NCI-H748 (cell line): Measurements from ENCODE around the gene FHOD3.

Experiments used
- DNase-seq: peaks from one replicate; lab custom pipeline; 2025; ENCODE audit not compliant: unreplicated experiment; lab: John Stamatoyannopoulos, UW

Gene FHOD3

DNA sequence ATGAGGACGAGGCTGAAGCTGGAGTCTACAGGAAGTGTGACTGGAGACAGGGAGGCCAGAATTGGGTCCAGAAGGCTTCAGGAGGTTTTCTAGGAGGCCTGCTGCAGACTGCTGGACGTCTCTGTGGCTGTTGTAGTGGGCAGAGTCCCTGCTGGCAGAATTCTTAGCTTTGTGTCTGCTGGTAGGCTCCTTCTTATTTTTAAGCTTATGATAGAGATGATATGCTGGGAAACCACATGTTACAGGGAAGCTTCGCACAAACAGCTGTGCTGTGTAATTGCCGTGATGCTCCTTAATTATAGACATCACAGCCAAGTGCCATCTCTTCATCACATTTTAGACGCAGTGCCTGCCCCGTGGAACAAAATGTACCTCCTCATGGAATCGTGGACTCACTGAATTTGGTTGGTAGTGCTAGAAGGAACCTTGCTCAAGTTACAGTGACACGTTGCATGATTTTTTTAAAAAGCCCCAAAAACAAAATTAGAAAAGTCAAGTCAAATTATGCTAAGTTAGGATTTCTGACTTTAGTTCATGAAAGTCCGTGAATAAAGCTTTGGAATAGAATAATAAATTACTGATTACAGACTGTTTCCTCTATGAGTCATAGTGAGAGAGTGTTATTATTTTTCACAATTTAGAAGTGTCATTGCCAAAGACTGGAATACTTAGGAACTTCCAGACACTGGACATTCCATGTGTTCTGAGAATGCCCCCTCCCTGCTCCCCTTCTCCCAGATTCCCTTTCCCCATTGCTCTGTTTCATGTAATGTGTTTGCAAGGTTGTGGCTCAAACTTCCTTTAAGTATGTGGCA lies 144.1 kb downstream of the FHOD3 start:
- no peak for DNase-seq

DNA sequence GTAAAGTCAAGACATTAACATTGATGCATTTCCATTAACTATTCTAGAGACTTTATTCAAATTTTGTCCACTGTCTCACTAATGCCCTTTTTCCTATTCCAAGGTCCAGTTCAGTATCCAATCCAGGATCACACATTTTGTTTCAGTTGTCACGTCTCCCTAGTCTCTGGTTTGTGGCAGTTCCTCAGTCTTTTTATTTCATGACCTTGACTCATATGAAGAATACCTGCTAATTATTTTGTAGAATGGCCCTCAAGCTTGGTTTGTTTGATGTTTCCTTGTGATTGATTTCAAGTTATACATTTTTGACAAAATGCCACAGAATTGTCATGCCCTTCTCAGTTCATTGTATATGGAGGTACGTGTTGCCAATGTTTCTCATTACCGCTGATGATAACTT lies 145.2 kb downstream of the FHOD3 start:
- no peak for DNase-seq

DNA sequence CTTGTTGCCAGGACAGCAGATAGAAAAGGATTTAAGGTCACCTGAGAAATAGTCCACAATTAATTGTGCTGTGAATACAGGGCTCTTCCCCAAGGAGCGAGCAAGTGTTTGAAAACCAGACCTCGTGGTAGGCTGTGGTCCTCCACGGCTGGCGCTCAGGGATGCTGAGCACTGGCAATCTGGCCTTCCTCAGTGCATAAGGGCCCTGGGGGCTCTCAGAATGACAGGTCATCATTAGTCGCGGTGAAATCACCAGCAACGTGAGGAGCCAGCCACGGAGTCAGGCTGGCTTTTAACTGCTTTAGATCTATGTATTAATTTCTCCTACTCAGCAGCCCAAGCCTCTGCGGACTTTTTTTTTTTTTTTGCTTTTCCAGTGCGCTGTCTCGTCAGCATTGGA lies 148.5 kb downstream of the FHOD3 start:
- DNase-seq: no peak

DNA sequence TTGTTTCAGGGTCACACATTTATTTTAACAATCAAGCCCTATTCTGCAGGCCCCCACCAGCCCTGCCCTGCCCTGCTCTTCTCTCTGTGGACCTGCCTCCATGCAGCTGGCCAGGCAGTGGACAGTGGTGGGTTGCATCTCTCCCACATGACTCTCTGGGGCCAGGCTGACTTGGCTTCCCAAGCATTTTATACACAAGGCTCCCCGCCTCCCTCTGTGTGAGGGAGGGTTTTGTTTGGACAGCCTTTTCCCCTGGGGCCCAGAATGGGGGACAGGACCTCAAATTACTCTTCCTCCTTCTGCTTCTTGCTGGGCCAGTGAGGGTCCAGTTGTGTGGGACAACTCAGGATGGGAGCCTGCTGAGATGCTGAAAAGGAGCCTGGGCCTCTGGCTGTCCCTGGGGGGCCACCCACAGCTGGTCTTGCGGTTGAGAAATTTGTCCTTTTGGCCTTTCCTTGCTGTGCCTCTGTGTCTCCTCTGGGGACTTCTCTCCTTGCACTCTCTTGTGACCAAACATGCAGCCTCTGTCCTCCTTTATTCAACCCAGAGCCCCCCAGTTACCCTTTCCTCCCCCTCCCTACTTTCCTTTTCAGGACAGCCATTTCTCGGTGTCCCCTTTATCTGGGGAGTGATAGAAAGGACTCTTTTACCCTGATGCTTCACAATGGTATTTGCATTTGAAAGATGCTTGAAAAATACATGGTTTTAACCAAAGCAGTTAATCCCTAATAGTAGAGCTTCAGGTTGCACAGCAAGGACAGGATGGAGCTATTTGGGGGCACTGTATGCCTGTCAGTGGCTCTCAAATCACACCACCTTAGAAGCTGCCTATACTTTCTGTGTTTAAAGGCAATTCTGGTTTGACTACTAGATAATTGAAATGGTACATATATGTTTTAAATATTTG lies 151.1 kb downstream of the FHOD3 start:
- DNase-seq: no peak

DNA sequence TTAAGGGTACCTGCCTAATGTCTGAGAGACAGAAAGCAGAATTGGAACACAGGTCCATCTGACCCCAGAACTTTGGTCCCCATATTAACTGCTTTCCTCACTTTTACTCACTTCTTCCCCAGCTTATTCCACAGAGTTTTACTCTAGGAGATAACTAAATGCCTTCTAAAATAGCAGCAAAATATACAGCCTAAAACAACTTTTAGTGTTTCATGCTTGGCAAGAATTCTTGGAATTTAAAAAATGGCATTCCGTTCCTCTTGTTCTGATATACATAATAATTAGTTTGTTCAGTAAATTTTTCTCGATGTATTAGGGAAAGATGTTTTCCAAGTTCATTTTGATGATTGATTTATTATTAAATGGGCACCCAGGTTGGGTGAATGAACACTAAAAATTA lies 151.9 kb downstream of the FHOD3 start:
- DNase-seq: no peak

DNA sequence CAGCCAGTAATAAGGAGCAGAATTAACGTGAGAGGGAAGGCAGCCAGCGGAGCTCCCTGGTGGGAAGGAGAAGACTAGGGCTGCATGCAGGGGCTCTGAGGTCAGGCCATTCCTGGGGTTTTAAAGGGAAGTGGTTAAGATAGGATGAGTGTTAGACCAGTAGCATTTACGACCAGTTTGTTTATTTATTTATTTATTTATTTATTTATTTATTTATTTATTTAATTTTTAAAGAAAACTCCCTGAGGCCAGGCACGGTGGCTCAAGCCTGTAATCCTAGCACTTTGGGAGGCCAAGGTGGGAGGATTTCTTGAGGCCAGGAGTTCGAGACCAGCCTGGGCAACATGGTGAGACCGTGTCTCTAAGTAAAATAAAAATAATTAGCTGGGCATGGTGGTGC lies 152.8 kb downstream of the FHOD3 start:
- no peak for DNase-seq

DNA sequence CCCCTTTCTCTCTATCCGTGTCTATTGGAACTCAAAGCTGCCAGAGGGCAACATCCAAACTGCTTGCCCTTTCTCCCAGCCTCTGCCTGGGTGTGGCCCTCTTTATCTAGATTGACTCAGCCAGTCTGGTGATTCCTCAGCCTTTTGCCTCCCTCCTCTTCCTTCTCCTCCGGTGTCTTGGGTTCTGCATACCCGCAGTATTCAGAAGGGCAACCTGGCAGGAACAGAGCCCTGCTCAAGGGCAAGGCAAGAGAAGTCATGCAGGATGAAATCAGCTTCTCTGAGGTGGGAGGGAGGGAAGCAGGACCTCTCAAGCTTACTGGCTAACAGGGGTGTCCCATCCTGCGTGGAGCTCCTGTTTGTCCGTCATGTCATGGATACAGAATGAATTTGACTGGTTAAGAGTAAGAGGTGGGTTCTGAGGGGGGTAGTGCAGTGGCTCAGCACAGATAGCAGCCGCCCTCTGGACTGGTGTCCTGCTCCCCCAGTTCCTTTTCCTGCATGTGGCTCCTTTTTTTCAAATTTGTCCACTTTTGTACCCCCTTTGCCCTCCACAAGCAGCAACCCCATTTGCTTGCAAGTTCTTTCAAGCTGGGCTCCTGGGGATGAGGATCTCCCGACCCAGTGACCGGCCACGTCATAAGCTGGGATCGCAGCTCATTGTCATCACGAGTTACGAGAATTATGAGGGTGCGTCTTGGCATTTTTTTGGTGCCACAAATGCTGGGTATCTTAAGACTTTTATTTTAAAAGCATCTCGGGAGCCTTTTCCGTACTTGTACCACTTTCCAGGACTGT lies 154.1 kb downstream of the FHOD3 start:
- DNase-seq: no peak

DNA sequence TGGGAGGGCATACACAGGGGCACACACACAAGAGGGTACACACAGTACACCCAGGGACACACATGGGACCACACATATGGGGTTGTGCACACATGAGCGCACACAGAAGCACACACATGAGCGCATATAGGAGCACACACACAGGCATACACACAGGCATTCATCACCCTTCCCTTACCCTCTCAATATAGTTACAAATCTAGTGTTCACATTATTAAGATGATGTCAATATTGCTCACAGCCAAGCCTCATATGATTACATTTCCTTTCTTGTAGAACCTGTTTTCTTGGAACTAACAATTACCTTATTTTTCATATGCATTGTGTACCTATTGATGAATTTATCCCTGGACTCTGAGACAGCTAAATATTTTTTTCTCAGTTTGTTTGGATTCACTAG lies 156.7 kb downstream of the FHOD3 start:
- DNase-seq: peak; percentile 55

DNA sequence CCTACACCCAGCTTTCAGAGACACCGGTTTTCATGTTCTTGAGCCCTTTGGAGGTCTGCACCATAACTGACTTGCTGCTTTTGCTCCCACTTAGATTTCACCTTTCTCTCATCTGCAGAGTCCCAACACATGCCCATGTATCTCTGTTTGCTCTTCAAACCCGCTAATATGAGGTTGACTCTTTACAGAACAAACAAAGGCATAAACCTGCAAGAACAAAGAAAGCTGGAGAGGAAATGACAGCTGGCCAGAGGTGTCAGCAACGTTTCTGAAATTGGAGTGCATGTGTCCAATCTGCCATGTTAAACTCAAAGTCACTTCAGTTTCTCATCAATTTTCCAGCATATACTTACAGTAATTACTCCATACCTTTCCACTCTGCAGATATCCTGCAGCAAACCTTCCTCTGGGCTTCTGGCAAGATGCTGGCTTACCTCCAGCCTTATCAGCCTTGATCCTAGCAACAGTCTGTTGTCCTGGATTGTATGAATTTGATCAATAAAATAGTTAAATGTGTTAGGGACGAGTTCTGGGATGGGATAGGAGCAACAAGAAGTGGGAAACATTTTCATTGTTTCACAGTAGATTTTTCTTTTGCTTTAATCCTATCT lies 157.4 kb downstream of the FHOD3 start:
- peak; percentile 91 for DNase-seq

DNA sequence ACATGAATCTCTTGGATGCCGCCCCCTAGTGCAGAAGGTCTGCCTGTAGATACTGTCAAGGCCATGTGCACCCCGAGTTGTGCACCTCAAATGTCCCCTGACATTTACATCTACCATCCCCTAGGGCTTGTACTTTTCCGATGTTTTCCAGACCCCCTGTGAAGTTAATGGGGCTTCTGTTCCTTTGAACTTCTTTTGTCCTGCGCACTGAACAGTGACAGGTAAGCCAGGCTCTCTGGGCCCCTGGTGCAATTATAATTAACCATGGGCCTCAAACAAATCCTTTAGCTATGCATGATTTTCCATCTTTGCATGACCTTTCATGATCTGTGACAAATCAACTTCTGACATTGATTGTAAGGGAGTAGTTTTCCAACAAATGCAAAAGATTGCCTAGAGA lies 158.4 kb downstream of the FHOD3 start:
- DNase-seq: no peak

DNA sequence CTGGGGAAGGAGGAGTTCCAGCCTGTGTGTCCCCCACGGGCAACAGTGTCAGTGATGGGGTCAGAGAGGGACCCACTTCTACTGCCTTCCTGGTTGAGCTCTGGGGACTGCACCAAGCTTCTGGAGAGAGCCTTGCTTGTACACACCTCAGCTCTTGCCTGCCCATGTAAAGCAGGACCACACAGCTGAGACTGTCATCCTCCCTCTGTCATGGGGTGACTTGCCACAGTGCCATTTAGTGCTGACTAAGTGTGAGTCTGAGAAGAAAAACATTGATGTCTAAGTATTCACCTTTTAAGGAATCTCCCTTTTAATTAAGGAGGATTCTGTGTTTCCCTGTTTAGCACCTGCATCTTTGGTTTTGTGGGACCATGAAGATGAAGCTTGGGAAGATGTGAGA lies 159.1 kb downstream of the FHOD3 start:
- DNase-seq: no peak

DNA sequence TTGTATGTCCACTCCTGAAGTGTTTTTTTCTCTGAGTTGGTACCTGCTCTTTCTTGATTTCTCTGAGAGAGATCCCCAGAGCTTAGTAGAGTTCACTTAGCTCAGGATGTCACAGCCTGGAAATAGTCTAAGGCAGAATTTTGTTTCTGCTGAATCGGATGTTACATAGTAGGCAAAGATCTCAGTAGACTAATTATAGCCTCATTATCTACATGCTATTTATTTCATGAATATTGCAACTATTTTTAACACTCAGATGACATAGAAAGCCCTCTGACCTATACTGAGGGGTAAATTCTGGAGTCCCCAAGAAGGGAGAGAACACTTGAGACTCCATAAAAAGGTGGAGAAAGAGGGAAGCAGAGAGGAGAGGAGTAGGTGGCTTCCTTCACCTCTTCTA lies 160.2 kb downstream of the FHOD3 start:
- no peak for DNase-seq

DNA sequence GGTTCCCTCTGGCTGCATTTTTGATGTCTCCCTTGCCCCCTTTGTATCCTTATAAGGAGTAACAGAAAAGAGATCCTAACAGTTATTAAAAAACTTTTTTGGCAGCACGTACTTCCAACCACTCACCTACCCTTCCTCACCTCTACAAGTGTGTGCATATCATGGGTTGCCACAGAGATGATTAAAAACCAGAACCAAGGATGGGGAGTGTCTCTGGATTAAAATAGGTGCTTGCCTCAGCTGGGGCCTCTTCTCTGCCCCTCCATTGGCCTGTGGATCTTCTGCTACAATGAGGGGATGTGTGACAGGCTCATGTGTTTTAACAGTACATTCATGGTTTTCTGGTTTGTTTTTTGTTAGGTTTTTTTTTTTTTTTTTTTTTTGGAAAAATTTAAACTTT lies 160.8 kb downstream of the FHOD3 start:
- DNase-seq: no peak

DNA sequence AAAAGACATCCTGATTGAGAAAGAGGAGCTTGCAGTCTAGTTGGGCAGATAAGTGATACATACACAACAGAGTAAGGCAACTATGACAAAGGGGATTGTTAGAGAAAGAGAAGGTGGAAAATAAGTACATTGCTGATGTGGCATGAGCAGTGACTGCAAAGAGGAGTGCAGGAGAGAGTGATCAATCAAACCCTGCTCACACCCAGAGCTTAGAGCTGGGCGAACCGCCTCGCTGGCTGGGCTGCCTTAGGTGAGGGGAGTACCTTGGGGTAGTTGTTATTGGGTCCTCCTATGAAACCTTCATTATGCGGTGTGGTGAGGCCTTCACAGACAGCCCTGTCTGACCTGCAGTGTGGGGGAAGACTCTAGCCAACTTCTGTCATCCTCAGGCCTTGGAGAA lies 161.7 kb downstream of the FHOD3 start:
- no peak for DNase-seq

DNA sequence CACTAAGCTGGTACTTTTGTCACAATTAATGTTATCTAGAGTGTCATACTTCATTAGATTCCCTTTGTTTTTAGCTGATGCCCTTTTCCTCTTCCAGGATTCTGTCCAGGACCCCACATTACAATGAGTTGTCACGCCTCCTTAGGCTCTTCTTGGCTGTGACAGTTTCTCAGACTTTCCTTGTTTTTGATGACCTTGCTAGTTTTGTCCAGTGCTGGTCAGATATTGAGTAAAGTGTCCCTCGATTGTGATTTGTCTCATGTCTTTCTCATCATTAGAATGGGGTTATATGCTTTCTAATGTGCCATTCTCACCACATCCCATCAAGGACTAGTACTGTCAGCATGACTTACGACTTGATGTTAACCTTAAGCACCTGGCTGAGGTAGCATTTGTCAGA lies 162.3 kb downstream of the FHOD3 start:
- DNase-seq: no peak

DNA sequence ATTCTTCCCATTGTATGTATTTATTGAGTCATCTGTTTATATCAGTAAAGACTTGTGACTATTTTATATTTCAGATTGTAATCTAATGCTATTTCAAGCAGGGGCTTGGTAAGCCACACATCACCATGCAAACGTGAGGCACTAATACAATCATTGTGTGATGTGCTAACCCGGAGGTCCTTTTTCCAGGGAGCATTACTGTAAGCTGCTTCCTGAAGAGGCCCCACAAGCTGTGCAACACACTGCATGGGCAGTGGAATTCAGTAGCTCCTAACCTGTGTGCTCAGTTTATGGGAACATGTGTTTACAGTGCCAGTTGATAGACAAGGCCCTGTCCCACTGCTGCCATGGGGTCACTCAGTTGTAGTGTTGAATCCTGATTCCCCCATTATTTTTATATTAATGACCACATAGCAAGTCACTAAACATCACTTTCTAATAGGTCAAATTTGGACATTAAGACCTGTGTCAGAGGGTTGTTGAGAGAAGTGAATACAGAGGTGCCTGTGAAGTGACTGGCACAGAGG lies 162.9 kb downstream of the FHOD3 start:
- no peak for DNase-seq

DNA sequence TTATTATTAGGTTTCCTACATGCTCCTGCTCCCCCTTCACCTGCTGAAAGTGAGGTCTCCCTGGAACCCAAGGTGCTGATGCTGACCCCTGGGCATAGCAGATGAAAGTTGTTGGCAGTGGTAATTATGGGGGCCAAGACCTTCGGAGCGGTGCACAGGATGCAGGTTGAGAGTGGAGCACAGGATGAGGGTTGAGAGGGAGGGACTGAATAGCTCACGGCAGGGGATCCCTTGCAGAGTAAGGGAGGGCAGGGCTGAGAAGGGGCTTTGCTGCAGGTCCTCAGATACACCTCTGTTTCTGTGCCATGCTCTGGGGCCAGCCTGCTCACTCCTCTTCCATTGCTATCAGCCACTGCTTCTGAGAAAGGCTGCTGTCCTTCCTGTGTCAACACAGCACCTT lies 163.3 kb downstream of the FHOD3 start:
- peak; percentile 29 for DNase-seq

DNA sequence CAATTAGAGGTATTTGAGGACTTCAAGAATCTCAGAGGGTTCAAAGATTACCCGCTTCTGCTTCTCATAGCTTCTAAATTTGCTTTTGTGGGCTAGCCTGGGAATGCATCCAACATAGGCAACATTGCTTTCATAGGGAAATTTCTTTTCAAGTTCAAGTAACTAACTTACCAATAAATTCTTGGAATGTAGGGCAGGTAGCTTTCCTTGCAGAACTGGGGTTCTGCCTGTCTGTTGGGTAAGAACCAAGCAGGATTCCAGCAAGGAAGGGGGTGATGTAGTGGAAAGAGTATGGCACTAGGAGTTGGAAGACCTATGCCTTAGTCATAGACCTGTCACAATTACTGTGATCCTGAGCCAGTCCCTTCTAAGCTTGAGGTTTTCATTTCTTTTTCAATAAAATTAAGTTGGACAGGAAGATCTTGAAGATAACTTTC lies 164.1 kb downstream of the FHOD3 start:
- no peak for DNase-seq

DNA sequence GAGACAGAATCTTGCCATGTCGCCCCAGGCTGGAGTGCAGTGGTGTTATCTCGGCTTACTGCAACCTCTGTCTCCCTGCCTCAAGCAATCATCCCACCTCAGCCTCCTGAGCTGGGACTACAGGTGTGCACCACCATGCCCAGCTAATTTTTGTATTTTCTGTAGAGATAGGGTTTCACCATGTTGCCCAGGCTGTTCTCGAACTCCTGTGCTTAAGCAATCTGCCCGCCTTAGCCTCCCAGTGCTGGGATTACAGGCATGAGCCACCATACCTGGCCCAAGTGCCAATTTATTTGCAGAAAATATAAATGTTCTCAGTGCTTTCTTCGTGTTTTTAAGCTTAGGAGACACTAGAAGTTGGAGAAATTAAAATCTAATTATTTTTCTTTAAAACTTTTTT lies 166.0 kb downstream of the FHOD3 start:
- peak; percentile 22 for DNase-seq

DNA sequence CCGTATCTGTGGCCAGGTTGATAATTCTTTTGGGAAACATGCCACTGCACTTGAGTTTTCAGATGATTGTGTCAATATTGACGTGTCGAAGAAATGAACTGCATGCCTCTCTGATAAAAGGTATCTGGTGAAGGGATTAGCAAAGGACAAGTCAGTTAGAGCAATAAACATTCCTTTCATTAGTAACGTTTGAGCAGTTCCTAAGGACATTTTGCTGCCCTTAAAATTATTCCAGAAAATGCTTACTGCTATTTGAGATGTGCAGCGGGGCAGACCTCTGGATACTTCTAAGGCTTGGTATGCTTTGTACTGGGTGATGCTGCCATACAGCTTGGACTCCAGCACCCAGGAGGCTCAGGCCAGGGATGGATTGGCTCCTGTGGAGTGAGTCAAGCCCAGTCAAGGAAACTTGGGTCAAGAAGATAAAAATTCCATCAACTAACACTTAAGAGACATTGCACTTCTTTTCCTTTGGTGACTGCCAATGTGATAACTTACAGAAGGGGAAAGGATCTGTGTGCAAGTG lies 166.7 kb downstream of the FHOD3 start:
- DNase-seq: peak; percentile 54
